HS-27A (cell line): Measurements from ENCODE around the gene C14orf132.

Experiments
- DNase-seq: peaks from one replicate; pipeline ENCODE4 v3.0.0-alpha.2; 2012; ENCODE audit warnings: low read depth, missing footprints

Gene C14orf132

GRCh38 chr14:96100161-96101064, 61.3 kb downstream of the C14orf132 start:
- DNase-seq, result peak; percentile 51

GRCh38 chr14:96102081-96102856, 63.1 kb downstream of the C14orf132 start:
- DNase-seq, result no peak

GRCh38 chr14:96103075-96103474, 63.9 kb downstream of the C14orf132 start:
- DNase-seq, result no peak

GRCh38 chr14:96103560-96104460, 64.6 kb downstream of the C14orf132 start:
- no peak for DNase-seq

- peak; percentile 43 for DNase-seq
These were observed 65.4 kb downstream of the C14orf132 start for GRCh38 chr14:96104469-96105057.

GRCh38 chr14:96105089-96105925, 66.1 kb downstream of the C14orf132 start:
- no peak for DNase-seq

GRCh38 chr14:96105926-96106441, 66.8 kb downstream of the C14orf132 start:
- DNase-seq, result no peak

- no peak for DNase-seq
These were observed 67.7 kb downstream of the C14orf132 start for GRCh38 chr14:96106891-96107290.

GRCh38 chr14:96108061-96108795, 69.1 kb downstream of the C14orf132 start:
- no peak for DNase-seq

- DNase-seq, result no peak
These were observed 69.7 kb downstream of the C14orf132 start for GRCh38 chr14:96108911-96109310.

GRCh38 chr14:96109596-96110355, 70.6 kb downstream of the C14orf132 start:
- DNase-seq, result no peak

GRCh38 chr14:96112032-96112431, 72.9 kb downstream of the C14orf132 start:
- no peak for DNase-seq

- no peak for DNase-seq
These were observed 74.8 kb downstream of the C14orf132 start for GRCh38 chr14:96114002-96114401.

GRCh38 chr14:96117101-96117897, 78.1 kb downstream of the C14orf132 start:
- DNase-seq, result no peak

- no peak for DNase-seq
These were observed 78.8 kb downstream of the C14orf132 start for GRCh38 chr14:96117960-96118359.

GRCh38 chr14:96118391-96118790, 79.2 kb downstream of the C14orf132 start:
- DNase-seq, result no peak

- no peak for DNase-seq
These were observed 80.8 kb downstream of the C14orf132 start for GRCh38 chr14:96119947-96120346.

- DNase-seq, result no peak
These were observed 81.2 kb downstream of the C14orf132 start for GRCh38 chr14:96120392-96120791.
